Transverse colon (tissue), 3 donors: Measurements from ENCODE around the gene FBXO40.

ENCODE experiments used
- POLR2A ChIP-seq: fragments of 450-650 bp; IDR thresholded peaks from one replicate; pipeline ENCODE4 v1.6.1; 2016; ENCODE audit warnings: antibody characterized with exemption, mild to moderate bottlenecking, moderate library complexity
- POLR2AphosphoS5 ChIP-seq, 3 donors: sonication (generic); formaldehyde crosslinking; IDR thresholded peaks; one replicate each; pipeline ENCODE4 v1.6.1; 2016; ENCODE audit warnings: antibody characterized with exemption in 3 of 3

- TF ChIP-seq POLR2A, result no peak
- no peak for TF ChIP-seq POLR2AphosphoS5 (IDR thresholded peaks at IDR 0.05)
Observed at GRCh38 chr3:121649645-121650044, 56.5 kb downstream of the FBXO40 start.
